NCI-H2196 treated with DMSO at 0.1 percent for 48 hours (cell line): ENCODE results near the gene ZNF385B.

Experiments used
- DNase-seq: peaks from one replicate; lab custom pipeline; 2025; ENCODE audit not compliant: unreplicated experiment; lab: John Stamatoyannopoulos, UW

The ZNF385B gene

DNA sequence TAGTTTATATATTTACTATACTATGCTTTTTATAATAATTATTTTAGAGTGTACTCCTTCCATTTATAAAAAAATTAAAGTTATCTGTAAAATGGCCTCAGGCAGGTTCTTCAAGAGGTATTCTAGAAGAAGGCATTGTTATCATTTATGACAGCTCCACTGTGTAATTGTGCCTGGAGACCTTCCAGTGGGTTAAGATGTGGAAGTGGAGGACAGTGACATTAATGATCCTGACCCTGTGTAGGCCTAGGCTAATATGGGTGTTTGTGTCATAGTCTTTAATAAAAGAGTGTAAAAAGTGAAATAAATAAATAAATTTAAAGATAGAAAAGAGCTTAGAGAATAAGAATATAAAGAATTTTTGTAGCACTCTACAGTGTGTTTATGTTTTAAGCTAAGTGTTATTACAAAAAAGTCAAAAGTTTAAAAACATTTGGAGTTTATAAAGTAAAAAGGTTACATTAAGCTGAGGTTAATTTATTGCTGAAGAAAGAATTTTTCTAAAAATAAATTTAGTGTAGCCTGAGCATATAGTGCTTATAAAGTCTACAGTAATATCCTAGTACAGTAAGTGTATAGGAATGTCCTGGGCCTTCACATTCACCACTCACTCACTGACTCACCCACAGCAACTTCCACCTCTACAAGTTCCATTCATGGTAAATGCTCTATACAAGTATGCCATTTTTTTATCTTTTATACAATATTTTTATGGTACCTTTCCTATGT is 406.8 kb downstream of the ZNF385B start:
- DNase-seq, result no peak

- DNase-seq, result no peak
Measured at GRCh38 chr2:179449010-179449409, 412.4 kb downstream of the ZNF385B start.

DNA sequence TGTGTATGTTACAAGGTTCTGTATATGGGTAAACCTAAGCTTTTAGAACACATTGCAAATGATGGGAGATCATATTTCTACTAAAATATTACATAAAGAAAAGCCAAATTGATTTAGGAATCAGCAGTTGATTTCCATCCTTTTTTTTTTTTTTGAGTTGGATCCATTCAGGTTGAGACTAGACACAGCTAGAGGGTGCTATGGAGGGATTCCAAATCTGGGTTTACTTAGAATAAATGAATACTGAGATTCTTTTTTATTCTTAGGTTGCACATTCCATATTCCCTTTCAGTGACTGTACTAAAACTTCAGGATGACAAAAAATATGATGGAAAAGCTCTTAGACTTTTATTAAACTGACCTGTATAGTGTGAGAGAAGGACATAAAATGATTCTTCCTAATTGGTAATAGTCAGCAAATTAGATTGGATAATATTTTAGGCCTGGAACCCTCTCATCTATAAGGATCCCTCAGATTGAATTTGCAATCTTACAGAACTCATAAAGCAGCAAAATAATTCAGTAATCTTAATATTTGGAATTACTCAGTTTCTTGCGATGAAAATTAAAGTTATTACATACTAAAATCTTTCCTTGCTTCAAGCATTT is 413.5 kb downstream of the ZNF385B start:
- no peak for DNase-seq

DNA sequence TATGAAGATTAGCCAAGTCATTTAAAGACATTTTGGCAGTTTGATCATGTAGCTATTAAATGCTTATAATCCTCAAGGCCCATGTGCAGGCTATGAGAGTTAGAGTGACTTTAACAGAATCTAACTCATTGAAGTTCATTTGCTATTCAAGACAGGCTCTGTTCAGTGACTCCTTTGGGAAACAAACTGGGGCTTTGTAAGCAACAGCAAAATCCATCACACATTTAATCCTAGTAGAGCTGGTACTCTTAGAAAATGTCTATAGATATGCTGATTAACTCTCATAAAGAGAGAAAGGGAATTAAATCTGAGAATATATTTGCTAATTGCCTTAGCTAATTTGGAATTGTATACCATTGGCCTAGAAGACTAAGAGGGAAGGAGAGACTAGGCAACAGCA is 414.0 kb downstream of the ZNF385B start:
- no peak for DNase-seq

- no peak for DNase-seq
Measured at GRCh38 chr2:179446476-179447141, 414.8 kb downstream of the ZNF385B start.

GRCh38 chr2:179444056-179444455 is 417.4 kb downstream of the ZNF385B start:
- no peak for DNase-seq

DNA sequence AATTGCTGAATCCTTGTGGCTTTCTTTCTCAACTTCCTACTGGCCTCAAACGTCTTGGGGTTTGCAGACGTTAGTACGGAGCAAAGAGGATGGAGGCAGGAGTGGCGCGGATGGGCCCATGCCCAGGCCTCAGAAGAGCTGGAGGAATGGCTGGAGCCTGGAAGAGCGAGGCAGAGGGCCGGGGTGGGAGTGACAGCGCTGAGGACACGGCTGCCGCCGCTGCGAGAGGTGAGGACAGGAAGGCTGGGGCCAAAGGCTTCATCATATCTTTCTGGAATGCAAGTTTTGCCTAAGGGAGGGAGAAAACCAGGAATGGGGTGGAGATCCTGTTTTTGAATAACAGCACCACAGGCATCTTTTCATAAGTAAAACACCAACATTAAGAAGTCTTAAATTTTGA is 418.2 kb downstream of the ZNF385B start:
- no peak for DNase-seq

GRCh38 chr2:179442206-179442605 is 419.2 kb downstream of the ZNF385B start:
- DNase-seq, result no peak

- DNase-seq, result no peak
Measured at GRCh38 chr2:179441551-179441950, 419.9 kb downstream of the ZNF385B start.

- DNase-seq, result no peak
Measured at GRCh38 chr2:179440642-179441251, 420.7 kb downstream of the ZNF385B start.

DNA sequence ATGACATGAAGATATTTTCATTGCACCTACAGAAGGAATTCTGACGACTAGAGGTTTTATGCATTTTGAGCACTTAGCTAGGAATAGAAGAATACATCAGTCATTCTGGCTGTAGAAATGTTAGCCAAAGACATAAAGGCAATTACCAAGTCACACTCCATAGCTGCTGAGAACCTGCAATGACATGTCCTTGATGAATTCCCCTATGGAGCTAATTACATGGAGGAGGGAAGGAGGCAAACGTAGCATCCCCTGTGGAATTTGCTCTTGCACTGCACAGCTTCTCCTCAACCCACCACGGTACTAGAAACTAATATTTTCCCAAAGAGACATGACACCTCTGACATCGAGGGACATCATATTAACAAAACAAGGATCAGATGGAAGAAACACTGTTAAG is 422.8 kb downstream of the ZNF385B start:
- no peak for DNase-seq

GRCh38 chr2:179437430-179437829 is 424.0 kb downstream of the ZNF385B start:
- no peak for DNase-seq

DNA sequence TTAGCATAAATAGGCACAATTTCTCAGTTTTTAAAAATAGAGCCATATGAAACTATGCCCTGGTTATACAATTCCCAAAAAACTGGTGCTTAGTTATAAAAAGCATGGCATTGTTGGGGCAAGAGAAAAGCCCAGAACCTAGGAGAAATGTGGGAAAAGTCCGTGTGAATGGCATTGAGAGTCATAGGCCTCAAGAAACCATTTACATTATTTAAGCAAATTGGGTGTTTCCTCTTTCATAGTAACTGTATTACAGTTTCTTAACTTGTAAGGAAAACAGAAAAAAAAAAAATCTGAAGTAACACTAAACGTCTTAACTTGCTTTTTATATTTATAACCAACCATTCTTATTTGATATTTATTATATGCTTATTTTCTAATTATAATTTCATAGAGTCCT is 425.8 kb downstream of the ZNF385B start:
- DNase-seq, result no peak

DNA sequence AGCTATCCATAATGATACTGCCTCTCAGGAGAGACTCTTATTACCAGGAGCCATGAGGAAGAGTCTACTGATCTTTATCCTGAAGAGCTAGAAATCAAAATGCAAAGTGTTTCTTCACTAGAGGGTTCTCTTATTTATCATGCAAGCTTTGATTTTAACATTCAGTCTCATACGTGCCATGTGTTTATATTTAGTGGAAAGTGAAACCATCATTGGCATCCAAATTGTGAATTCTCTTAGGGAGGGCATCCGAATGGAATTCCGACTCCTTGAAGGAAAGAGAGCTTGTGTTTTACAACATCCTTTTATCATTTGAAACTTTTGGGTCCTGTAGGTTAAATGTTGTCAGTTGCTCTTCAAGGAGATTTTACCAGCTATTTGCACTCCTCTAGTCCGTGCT is 426.4 kb downstream of the ZNF385B start:
- DNase-seq, result no peak

GRCh38 chr2:179434357-179434756 is 427.1 kb downstream of the ZNF385B start:
- DNase-seq, result no peak

DNA sequence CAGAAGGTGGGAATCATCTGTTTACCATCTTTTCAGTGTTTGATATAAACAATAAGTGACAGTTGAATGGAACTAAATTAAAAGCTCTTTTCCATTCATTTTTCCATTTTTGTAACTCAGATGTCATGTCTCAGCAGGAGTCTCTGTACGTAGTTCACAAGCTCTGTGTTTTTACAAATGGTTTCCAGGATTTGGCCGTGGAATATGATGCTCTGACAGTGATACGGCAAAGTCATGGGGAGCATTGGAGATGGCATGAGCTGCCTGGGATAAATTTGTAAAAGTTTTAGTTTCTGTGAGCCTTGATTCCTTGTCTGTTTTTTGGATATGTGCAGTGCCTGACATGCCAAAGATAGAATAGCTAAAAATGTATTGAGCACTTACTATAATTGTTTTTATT is 428.7 kb downstream of the ZNF385B start:
- DNase-seq, result no peak

DNA sequence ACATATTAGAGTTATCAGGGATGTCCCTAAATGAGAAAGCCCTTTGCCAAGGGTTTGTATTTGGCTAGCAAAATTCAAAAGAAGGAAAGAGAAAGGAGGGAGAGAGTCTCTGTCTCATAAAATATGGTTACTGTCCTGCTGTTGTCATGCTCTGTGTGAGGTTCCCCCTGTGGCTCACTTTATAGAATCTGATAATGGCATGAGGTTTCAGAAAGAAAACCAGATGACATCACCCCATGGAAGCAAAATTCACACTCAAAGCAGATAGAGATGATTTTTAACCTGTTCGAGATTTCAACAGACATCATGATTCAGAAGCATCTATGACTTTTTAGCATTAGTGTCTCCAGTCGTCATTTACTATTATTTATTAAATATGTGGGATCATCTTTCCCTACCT is 431.8 kb downstream of the ZNF385B start:
- DNase-seq, result no peak

- no peak for DNase-seq
Measured at GRCh38 chr2:179429060-179429471, 432.3 kb downstream of the ZNF385B start.

- DNase-seq, result no peak
Measured at GRCh38 chr2:179428649-179429048, 432.8 kb downstream of the ZNF385B start.

DNA sequence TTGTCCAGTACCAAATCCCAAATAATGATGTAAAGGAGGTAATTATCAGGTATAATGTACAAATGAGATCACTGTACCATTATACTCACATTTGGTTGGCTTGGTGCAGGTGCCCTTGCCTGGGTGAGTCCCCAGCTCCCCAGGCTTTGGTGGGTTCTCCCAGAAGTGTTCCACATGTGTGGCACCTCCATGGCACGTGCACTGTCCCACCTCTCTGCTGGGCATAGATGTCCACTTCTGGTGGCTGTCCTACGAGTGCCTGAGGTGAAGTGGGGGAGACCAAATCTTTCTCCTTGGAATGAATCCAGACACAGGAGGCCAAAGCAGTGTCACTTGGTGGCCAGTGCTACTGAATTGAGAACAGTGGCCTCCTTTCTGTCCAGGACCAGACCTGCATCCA is 434.3 kb downstream of the ZNF385B start:
- DNase-seq, result no peak

DNA sequence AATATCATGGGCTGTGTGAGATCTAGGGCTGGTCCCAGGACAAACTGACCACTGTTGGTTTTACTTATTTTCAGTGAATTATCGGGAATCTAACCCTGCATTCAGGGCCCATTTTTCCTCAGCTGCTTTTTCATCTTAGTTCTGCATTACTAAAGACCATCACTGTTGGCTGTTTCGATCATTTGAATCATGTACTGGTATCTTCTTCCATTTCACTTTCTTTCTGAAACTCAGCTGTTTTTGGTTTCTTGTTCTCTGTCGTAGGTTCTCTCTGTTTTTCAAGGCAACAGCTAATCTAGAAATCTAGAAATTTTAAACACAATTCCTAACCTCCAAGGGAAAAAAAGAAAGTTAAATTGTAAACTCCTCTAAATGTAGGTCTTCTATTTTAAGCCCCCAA is 436.8 kb downstream of the ZNF385B start:
- DNase-seq, result no peak

DNA sequence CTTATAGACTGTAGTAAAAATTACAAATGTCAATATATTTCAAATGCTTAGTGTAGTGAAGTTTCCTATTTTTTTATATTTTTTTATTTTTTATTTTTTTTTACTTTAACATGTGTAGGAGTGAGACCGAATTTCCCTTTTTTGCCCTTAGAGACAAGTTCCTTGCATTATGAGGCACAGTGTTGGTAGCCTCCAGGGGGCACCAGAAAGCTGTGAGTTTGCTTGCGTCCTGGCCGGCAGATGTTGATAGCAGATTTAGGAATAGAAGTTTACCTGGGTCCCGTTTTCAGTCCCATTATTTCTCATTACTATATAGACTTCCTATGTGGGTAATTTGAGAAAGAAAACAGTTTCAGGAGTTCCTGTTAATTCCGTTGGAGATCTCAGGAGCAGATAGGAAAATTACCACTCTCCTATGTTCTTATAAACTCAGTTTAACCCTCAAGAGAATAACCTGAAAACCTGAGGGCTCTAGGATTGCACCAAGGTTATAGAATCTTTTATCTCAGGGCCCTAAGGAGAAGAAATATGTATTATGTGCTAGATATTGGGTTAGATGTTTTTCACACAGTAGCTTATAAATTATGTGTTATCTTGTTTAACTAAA is 439.3 kb downstream of the ZNF385B start:
- no peak for DNase-seq
